Astrocyte (in vitro differentiated cells and primary cell): Measurements from ENCODE around the gene GNG5. TPM values are rescaled to one million over a fixed set of nuclear protein-coding genes. Genes with fewer than 3 reads are reported as not detected.

Experiments used
- DNase-seq: peaks from one replicate; pipeline ENCODE4 v3.0.0-alpha.2; 2010; ENCODE audit warnings: low read depth
- FAIRE-seq: peaks from 2 replicates; lab custom pipeline; 2011; peaks lifted over from hg19 to GRCh38; lab: Jason Lieb, UNC
- H2AFZ ChIP-seq: 2 replicates; pipeline ENCODE4 v1.6.0; 2012; ENCODE audit warnings: low read depth, low read length, inconsistent platforms
- H3K27ac ChIP-seq: 2 replicates; pipeline ENCODE4 v1.5.1; 2011; ENCODE audit warnings: low read depth, low read length, inconsistent platforms
- H3K27me3 ChIP-seq: 2 replicates; pipeline ENCODE4 v1.6.0; 2011; ENCODE audit warnings: low read length, inconsistent platforms; ENCODE audit not compliant: insufficient read depth
- H3K36me3 ChIP-seq: 2 replicates; pipeline ENCODE4 v1.5.1; 2011; ENCODE audit warnings: low read length, inconsistent platforms; ENCODE audit not compliant: insufficient read depth
- H3K4me1 ChIP-seq: 2 replicates; pipeline ENCODE4 v1.5.1; 2011; ENCODE audit warnings: low read length, inconsistent platforms; ENCODE audit not compliant: insufficient read depth
- H3K4me2 ChIP-seq: 2 replicates; pipeline ENCODE4 v1.6.0; 2012; ENCODE audit warnings: low read length, inconsistent platforms
- H3K4me3 ChIP-seq: 2 replicates; pipeline ENCODE4 v1.5.1; 2011; ENCODE audit warnings: low read depth, mild to moderate bottlenecking, low read length, inconsistent platforms; ENCODE audit not compliant: insufficient read depth
- H3K79me2 ChIP-seq: 2 replicates; pipeline ENCODE4 v1.6.0; 2012; ENCODE audit warnings: mild to moderate bottlenecking, low read length, inconsistent platforms; ENCODE audit not compliant: insufficient read depth
- H3K9ac ChIP-seq: 2 replicates; pipeline ENCODE4 v1.6.0; 2012; ENCODE audit warnings: mild to moderate bottlenecking, low read length, inconsistent platforms
- H3K9me3 ChIP-seq: 2 replicates; pipeline ENCODE4 v1.5.1; 2012; ENCODE audit warnings: low read depth, mild to moderate bottlenecking, low read length, inconsistent platforms; ENCODE audit not compliant: insufficient read depth
- H4K20me1 ChIP-seq: 2 replicates; pipeline ENCODE4 v1.6.0; 2012; ENCODE audit warnings: low read length, inconsistent platforms; ENCODE audit not compliant: insufficient read depth
- H3K27ac Mint-ChIP-seq: one replicate; pipeline ENCODE4 v1.8.0; 2021; ENCODE audit warnings: mild to moderate bottlenecking, mixed read lengths; ENCODE audit not compliant: unreplicated experiment
- H3K27me3 Mint-ChIP-seq: one replicate; pipeline ENCODE4 v1.8.0; 2021; ENCODE audit warnings: low read depth, mixed read lengths; ENCODE audit not compliant: unreplicated experiment
- H3K36me3 Mint-ChIP-seq: one replicate; pipeline ENCODE4 v1.8.0; 2021; ENCODE audit warnings: low read depth, mixed read lengths; ENCODE audit not compliant: unreplicated experiment
- H3K4me1 Mint-ChIP-seq: one replicate; pipeline ENCODE4 v1.8.0; 2021; ENCODE audit warnings: low read depth, mixed read lengths; ENCODE audit not compliant: unreplicated experiment
- H3K4me3 Mint-ChIP-seq: one replicate; pipeline ENCODE4 v1.8.0; 2021; ENCODE audit warnings: mild to moderate bottlenecking, moderate library complexity, mixed read lengths; ENCODE audit not compliant: unreplicated experiment
- H3K9me3 Mint-ChIP-seq: one replicate; pipeline ENCODE4 v1.8.0; 2021; ENCODE audit warnings: mild to moderate bottlenecking, mixed read lengths; ENCODE audit not compliant: unreplicated experiment
- EZH2 ChIP-seq: IDR thresholded peaks from 2 replicates; pipeline ENCODE4 v1.6.1; 2012; ENCODE audit warnings: mild to moderate bottlenecking, low read length, inconsistent platforms; ENCODE audit not compliant: insufficient read depth
- total RNA-seq: library from RNA; stranded (reverse); gene quantifications from 2 replicates; pipeline ENCODE4 v1.2.1, GENCODE V29; 2021
- TF ChIP-seq, protein P1 (sequence below): IDR thresholded peaks from 2 replicates; pipeline ENCODE4 v1.5.1; 2011; ENCODE audit warnings: low read depth, mild to moderate bottlenecking, inconsistent platforms, low read length, moderate library complexity; ENCODE audit not compliant: insufficient read depth

The GNG5 gene
- total RNA-seq, 1 donor from 2014 or later = 185 TPM

- H3K27ac ChIP-seq = no peak overlapping the region
- no peaks in the 10 kb centered on the region for H3K4me1 ChIP-seq
- H3K4me3 ChIP-seq = no peak overlapping the region
- Mint-ChIP-seq H3K36me3 (peaks cover 13% of the 10 kb centered on the region), H3K4me3 (no peak overlapping the region), H3K27me3 (no peaks in the 10 kb centered on the region), H3K27ac (no peak overlapping the region), H3K9me3 (no peaks in the 10 kb centered on the region), H3K4me1 (peaks cover 7% of the 10 kb centered on the region)
- H3K9me3 ChIP-seq = no peaks in the 10 kb centered on the region
- FAIRE-seq = no peak
- H3K9ac ChIP-seq = no peak overlapping the region
- no peak overlapping the region for H3K4me2 ChIP-seq
- H3K27me3 ChIP-seq = no peaks in the 10 kb centered on the region
- no peak overlapping the region for H2AFZ ChIP-seq
- TF ChIP-seq EZH2 = no peak
- TF ChIP-seq, protein P1, sequence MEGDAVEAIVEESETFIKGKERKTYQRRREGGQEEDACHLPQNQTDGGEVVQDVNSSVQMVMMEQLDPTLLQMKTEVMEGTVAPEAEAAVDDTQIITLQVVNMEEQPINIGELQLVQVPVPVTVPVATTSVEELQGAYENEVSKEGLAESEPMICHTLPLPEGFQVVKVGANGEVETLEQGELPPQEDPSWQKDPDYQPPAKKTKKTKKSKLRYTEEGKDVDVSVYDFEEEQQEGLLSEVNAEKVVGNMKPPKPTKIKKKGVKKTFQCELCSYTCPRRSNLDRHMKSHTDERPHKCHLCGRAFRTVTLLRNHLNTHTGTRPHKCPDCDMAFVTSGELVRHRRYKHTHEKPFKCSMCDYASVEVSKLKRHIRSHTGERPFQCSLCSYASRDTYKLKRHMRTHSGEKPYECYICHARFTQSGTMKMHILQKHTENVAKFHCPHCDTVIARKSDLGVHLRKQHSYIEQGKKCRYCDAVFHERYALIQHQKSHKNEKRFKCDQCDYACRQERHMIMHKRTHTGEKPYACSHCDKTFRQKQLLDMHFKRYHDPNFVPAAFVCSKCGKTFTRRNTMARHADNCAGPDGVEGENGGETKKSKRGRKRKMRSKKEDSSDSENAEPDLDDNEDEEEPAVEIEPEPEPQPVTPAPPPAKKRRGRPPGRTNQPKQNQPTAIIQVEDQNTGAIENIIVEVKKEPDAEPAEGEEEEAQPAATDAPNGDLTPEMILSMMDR = no peak
- DNase-seq = no peak
- H4K20me1 ChIP-seq = peaks cover 33% of the 10 kb centered on the region
- H3K79me2 ChIP-seq = peaks cover 47% of the 10 kb centered on the region
- peaks cover 46% of the 10 kb centered on the region for H3K36me3 ChIP-seq
Observed at GRCh38 chr1:84497631-84498275, 8.6 kb downstream of the GNG5 start.

DNA sequence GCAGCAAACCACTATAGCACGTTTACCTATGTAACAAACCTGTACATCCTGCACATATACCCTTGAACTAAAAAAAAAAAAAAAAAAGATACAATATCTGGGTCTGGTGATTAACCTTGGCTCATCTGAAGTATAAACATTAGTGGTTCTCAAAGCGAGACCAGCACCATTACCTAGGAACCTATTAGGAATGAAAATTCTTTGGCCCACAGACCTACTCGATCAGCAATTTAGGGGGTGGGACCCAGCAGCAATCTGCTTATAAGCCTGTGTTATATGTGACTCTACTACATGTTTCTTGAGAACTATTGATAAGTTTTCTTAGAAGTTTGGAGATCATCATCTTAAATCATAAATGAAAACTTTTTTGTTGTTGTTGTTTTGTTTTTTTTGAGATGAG lies 9.9 kb downstream of the GNG5 start:
- Histone ChIP-seq H3K9me3 (no peaks in the 10 kb centered on the region), H4K20me1 (peaks cover 20% of the 10 kb centered on the region), H3K4me2 (no peak overlapping the region), H3K79me2 (peaks cover 35% of the 10 kb centered on the region), H3K27ac (no peak overlapping the region), H3K27me3 (no peaks in the 10 kb centered on the region), H3K4me3 (no peak overlapping the region), H3K36me3 (peaks cover 50% of the 10 kb centered on the region), H3K9ac (no peak overlapping the region), H3K4me1 (no peaks in the 10 kb centered on the region), H2AFZ (no peak overlapping the region)
- Mint-ChIP-seq H3K36me3 (peaks cover 13% of the 10 kb centered on the region), H3K27ac (no peak overlapping the region), H3K4me3 (no peak overlapping the region), H3K4me1 (peaks cover 4% of the 10 kb centered on the region), H3K27me3 (no peaks in the 10 kb centered on the region), H3K9me3 (no peaks in the 10 kb centered on the region)
- DNase-seq (no peak), FAIRE-seq (no peak)
- no peak for TF ChIP-seq EZH2
- TF ChIP-seq, protein P1 = no peak

GRCh38 chr1:84493747-84494146 lies 12.6 kb downstream of the GNG5 start:
- Histone ChIP-seq H3K9me3 (no peaks in the 10 kb centered on the region), H3K27ac (no peak overlapping the region), H3K27me3 (no peaks in the 10 kb centered on the region), H3K4me3 (no peak overlapping the region), H3K79me2 (peaks cover 7% of the 10 kb centered on the region), H3K4me2 (no peak overlapping the region), H3K4me1 (no peaks in the 10 kb centered on the region), H2AFZ (no peak overlapping the region), H3K9ac (no peak overlapping the region), H3K36me3 (peaks cover 53% of the 10 kb centered on the region), H4K20me1 (no peaks in the 10 kb centered on the region)
- Mint-ChIP-seq H3K36me3 (peaks cover 13% of the 10 kb centered on the region), H3K27ac (no peak overlapping the region), H3K4me1 (no peaks in the 10 kb centered on the region), H3K9me3 (no peaks in the 10 kb centered on the region), H3K27me3 (no peaks in the 10 kb centered on the region), H3K4me3 (no peak overlapping the region)
- no peak for DNase-seq
- no peak for FAIRE-seq
- no peak for TF ChIP-seq EZH2
- TF ChIP-seq, protein P1 = no peak
